GM19238 (cell line): ENCODE results near the gene SDHA.
A peak's percentile ranks its signal among the peaks of the same experiment; 100 is the strongest.

Source experiments
- DNase-seq: peaks from one replicate; pipeline ENCODE4 v3.0.0; 2011; ENCODE audit warnings: low spot score; ENCODE audit not compliant: insufficient read length

Gene SDHA

DNA sequence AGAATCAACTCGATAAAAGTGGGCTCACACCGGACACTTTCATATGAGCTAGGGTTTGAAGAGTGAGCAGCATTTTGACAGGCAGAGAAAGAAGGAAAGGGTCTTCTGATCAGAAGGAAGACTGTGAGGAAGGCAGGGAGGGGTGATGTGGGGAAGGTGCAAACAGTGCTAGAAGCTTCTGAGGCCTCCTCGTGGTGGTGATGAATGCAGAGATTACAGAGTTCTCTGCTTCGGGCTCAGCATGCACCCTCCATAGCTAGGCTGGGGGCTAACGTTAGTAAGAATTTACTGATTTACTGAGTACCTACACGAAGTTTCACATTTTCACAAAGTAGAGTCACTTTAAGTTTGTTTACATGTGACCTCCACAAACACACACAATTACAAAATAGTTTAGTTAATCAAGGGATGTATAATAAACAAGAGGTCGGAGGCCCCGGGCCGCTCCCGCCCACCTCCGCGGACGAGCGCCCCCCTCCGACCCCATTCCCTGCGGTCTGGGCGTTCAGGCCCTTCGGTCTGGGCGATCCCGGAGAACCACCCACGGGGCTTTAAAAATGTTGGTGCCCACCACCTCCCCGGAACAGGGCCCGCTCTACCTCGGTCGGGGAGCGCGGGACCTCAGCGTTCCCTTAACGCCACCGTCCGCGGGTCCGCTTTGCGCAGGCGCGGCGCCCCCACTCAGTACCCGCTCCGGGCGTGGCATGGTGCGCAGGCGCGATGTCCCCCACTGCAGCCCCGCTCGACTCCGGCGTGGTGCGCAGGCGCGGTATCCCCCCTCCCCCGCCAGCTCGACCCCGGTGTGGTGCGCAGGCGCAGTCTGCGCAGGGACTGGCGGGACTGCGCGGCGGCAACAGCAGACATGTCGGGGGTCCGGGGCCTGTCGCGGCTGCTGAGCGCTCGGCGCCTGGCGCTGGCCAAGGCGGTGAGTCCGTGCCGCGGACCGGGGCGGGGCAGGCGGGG lies at the start of gene SDHA, which contains the start of gene CCDC127:
TSS of gene SDHA (plus strand) at position 827 of the 963 bp plus-strand sequence. CDS start at position 863, 36 bp downstream.
TSS of gene CCDC127 (minus strand) at position 660 of the 963 bp plus-strand sequence. CDS start 1,304 bp downstream, outside the sequence.
- peak; percentile 94 for DNase-seq

- DNase-seq, result no peak
Measured at GRCh38 chr5:169071-169727, 48.9 kb upstream of the SDHA start.

DNA sequence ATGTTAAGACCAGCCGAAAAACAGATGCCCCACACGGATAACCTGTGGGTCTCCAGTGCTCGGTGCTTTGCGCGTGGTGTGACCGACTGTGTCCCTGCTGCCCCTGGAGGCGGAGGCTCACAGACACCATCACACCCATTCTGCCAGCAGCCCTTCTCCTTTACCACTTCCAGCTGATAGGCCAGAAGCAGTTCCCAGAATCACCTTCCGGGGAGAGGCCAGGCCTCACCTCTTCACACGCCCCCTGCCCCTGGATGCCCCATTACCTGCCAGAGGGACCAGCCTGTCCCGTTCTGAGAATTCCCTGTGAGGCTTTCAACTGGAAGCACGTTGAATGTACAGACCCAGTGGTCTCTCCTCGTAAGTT lies 48.4 kb upstream of the SDHA start:
- no peak for DNase-seq

GRCh38 chr5:170971-171800 lies 46.9 kb upstream of the SDHA start:
- DNase-seq, result no peak

- DNase-seq, result no peak
Measured at GRCh38 chr5:171801-172331, 46.3 kb upstream of the SDHA start.

DNA sequence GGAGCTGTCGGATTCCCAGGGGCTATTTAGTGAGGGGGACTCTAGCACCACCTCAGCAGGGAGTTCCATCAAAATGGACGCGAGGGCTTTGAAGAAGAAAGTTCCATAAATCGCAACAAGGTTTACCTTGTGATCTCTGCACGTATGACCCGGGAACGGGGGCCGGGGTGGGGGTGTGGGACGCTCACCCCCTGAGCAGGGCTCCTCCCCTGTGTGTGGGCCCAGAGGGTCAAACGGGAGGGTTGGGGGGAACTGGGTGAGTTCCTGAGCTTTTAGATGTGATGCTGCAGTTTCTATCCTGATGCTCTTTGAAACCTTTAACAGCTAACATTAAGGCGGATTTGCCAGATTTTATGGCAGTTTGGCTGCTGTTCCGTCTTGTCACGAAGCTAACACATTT lies 45.7 kb upstream of the SDHA start:
- no peak for DNase-seq

GRCh38 chr5:172841-173251 lies 45.3 kb upstream of the SDHA start:
- DNase-seq, result no peak

DNA sequence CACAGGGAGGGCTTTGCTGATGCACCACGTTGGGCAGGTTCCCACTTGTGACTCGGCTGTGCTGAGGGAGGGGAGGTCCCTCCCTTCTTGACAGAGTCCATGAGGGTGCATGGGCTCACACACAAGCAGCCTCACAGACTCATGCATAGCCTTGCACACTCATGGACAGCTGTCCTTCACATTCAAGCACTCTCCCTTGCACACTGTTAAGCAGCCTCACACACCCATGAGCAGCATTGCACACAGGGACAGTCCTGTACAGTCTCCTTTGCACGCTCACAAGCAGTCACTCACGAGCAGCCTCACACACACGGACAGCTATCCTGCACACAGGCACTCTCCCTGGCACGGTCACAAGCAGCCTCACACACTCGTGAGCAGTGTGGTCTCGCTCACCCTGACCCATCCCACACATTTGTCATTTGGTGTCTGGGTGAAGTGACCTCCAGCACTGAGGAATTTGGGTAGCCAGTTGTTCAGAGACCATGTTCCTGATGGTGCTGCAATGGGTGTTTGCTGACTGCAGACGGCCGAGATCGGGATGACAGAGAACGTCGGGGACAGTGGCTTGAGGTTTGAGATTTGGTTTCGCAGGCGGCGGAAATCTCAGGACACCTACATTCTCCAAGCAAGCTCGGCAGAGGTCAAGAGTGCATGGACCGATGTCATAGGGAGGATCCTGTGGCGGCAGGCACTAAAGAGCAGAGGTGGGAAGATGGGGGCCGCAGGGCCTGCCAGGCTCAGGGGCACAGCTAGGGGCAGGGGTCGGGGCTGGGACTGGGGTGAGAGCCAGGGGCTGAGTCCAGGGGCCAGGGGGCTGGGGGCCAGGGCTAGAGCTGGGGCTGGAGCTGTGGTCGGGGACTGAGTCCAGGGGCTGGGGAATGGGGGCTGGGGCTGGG lies 44.5 kb upstream of the SDHA start:
- no peak for DNase-seq

- no peak for DNase-seq
Measured at GRCh38 chr5:174291-174600, 43.9 kb upstream of the SDHA start.

GRCh38 chr5:174876-175465 lies 43.1 kb upstream of the SDHA start:
- DNase-seq, result no peak

GRCh38 chr5:176296-176823 lies 41.8 kb upstream of the SDHA start:
- DNase-seq, result no peak

DNA sequence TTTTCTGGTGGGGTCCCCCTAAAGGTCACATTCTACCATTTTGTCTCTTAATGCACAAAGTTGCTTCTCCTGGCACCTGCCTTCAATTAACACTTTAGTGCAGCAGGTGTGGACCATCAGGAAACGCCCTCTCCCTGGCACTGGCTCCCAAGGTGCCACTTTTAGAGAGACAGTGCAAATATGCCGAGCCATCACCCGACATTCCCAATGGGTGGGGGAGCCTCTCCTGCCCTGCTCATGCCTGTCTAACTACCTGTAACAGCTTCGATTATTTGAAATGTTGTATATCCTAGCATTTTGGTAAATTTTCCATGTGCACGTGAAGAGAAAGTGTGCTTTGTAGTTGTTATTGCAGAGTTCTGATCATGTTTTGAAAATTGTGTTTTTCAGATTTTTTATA lies 40.0 kb upstream of the SDHA start:
- no peak for DNase-seq

DNA sequence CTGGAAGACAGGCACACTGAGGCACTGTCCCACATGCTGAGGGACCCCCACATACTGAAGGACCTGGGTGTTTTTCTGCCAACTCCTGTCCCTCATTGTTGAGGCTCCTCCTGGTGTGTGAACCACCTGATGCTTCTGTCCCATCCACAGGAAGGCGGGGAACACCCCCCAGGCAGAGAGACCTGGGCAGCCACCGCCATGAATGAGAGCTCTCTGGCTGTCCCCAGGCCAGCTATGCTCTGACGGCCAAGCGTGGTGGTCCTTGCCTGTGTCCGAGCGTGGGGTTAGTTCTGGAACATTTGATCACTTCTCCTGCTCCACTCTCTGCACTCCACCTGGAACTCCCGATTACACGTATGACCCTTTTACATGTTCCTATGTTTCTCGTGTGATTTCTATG lies 38.7 kb upstream of the SDHA start:
- no peak for DNase-seq

DNA sequence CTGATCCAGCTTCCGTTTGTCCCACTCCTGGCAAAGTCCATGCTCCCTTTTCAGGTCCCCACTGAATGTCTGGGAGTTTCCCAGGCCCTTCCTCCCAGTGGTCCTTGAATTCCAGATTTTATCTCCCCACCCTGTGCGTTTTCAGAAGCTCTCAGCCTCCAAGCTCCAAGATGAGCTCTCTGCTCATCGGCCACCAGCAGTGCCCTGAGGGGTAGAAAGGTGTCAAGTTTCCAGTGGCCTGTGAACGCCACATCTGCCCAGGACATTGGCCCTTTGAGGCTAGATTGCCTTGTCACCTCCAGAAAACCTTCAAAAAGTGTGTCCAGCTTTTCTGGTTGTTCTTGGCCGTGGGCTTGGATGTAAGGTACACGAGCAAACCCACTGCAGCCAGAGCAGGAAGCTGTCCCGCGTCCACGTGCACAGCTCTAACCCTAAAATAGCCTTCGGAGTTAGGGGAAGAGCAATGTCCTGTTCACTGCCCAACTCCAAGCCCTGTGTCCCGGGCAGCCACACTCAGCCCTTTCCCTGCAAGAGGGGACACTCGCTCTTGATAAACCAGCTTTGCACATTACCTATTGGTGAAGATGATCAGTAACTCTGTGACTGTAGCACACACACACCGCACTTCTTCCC lies 37.7 kb upstream of the SDHA start:
- no peak for DNase-seq

DNA sequence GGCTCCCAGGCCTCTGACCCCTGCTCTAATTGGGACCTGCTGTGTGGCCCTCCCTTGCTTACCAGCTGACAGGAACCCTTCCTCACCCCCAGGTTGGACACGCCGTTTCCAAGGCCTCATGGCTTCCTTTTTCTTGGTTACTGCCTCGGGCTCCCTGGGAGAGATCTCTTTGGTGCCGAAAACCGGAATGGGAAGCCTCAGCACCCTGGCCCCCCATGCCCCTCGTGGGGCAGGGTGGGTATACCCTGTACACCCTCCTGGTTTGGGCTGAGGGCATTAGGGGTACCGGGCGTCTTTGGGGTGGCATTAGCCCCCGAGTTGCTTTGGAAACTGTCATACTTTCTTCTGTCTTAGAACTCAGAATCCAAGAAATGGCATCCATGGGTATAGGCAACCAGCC lies 37.0 kb upstream of the SDHA start:
- DNase-seq, result no peak

GRCh38 chr5:181566-181965 lies 36.6 kb upstream of the SDHA start:
- no peak for DNase-seq

DNA sequence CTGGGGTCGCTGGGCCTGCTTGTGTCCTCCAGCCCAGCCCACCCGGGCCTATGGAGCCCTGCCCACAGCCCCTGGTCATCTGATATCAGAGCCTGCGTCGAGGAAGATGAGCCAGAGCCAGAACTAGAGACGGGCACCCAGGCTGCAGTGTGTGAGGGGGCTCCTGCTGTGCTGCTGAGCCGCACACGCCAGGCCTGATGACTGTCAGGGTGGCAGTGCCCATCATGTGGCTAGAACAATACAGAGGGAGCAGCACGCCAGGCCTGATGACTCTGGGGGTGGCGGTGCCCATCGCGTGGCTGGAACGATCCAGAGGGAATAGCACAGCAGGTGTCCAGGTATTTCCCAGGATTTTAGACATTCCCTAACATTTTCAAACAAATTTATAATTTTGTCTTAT lies 36.0 kb upstream of the SDHA start:
- no peak for DNase-seq

DNA sequence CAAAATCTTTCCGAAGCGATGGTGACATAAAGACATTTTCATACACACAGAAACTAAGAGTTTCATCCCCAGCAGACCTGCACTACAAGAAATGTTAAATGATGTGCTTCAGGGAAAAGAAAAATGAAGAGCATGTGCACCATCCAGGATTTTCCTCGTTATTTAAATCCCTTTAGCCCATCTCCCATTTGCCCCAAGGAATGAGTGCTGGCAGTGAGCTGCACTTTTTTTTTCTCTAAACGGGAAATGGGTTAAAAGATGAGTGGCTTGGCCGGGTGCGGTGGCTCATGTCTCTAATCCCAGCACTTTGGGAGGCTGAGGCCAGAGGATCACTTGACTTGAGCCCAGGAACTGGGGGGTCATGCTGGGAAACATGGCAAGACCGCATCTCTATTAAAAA lies 33.6 kb upstream of the SDHA start:
- no peak for DNase-seq
